Type B pancreatic cell (in vitro differentiated cells): ENCODE data around the gene TTLL11. TPM values are rescaled to one million over a fixed set of nuclear protein-coding genes. Genes with fewer than 3 reads are reported as not detected.
A peak's percentile ranks its signal among the peaks of the same experiment; 100 is the strongest.

Experiments
- DNase-seq: peaks from one replicate; pipeline ENCODE4 v3.0.0; 2021; ENCODE audit warnings: mixed read lengths; ENCODE audit not compliant: unreplicated experiment; ENCODE audit errors: extremely low spot score
- H3K27ac Mint-ChIP-seq: 2 replicates; pipeline ENCODE4 v1.8.0; 2021; ENCODE audit warnings: mild to moderate bottlenecking, mixed read lengths
- H3K27me3 Mint-ChIP-seq: 2 replicates; pipeline ENCODE4 v1.8.0; 2021; ENCODE audit warnings: mixed read lengths
- H3K36me3 Mint-ChIP-seq: 2 replicates; pipeline ENCODE4 v1.8.0; 2021; ENCODE audit warnings: mixed read lengths
- H3K4me1 Mint-ChIP-seq: one replicate; pipeline ENCODE4 v1.8.0; 2021; ENCODE audit warnings: mixed read lengths; ENCODE audit not compliant: unreplicated experiment
- H3K4me3 Mint-ChIP-seq: 2 replicates; pipeline ENCODE4 v1.8.0; 2021; ENCODE audit warnings: mild to moderate bottlenecking, mixed read lengths
- H3K9me3 Mint-ChIP-seq: 2 replicates; pipeline ENCODE4 v1.8.0; 2021; ENCODE audit warnings: mixed read lengths
- CTCF ChIP-seq: fragments of 200-600 bp; sonication (generic); conservative IDR thresholded peaks from 2 replicates; pipeline ENCODE4 v1.5.0; 2021; ENCODE audit warnings: antibody characterized with exemption, mild to moderate bottlenecking
- total RNA-seq: library from RNA; stranded (reverse); gene quantifications from 2 replicates; pipeline ENCODE4 v1.2.1, GENCODE V29; 2021; ENCODE audit warnings: low replicate concordance

Gene TTLL11
- total RNA-seq, 1 donor from 2014 or later = 8.6 TPM

DNA sequence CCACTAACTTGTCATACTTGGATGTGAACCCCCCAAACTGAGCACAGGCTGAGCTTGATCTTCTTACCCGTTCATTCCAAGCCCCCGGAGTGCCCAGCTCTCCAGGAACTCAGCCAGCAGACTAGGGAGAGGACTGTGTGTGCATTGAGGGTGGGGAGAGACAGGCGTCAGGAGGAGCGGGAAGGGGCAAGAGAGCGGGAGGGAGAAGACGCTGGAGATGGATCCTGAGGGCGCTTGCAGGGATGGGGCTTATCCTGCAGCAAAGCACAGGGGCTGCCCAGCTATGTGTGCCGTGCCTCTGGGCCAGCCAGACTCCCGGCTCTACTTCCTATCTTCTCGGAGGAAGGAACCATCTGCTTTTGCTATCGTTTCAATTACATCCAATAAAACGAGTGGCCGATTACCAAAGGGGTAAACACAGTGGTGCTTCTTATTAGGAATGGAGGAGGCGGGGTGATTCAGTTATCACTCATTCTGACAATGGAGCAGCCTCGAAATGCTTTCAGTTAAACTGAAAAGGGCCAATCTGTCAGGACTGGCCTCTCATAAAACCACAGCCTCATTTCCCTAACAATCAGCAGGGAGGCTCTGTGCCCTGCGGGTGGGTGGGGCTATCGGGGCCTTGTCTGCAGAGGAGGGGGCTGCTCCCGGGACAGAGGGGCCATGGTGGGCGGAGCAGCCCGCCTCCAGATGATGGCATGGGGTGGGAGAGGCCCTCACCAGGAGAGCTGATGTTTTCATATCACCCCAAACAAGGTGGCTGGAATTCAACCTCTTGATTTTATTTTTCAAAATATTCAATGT, 273.5 kb downstream of the TTLL11 start:
- no peak for TF ChIP-seq CTCF
- Mint-ChIP-seq H3K27ac (no peak overlapping the region), H3K4me1 (peaks cover 45% of the 10 kb centered on the region), H3K4me3 (peak overlapping the region; percentile 59), H3K36me3 (no peaks in the 10 kb centered on the region), H3K27me3 (peaks cover 19% of the 10 kb centered on the region), H3K9me3 (no peaks in the 10 kb centered on the region)
- DNase-seq = no peak

DNA sequence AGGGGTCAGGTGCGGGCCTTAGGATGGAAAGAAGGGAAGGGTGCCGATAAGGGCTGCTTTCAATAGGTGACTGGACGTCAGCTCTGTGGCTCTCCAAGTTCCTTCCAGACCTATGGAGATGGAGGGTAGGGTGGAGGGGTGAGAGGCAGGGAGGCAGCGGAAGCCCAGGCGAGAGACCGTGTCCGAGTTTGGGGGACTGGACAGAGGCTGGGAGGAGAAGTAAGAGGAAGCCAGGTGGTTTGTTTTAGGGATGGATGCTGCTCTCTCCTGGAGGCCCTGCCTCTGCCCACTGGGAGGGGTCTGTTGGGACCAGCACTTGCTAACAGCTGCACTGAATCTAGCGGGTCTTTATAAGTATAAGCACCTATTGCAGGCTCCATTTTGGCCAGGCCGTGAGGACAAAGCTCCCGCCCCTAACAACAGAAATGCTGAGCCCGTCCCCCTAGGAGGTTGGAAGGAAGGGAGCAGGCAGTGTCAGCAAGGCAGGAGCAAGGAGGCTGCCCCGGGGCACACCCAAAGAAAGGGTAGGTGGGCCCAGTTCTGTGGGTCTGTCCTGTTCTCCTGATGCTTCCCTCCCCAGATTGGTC, 274.2 kb downstream of the TTLL11 start:
- TF ChIP-seq CTCF = no peak
- Mint-ChIP-seq H3K4me1 (peaks cover 45% of the 10 kb centered on the region), H3K36me3 (no peaks in the 10 kb centered on the region), H3K27ac (no peak overlapping the region), H3K9me3 (no peaks in the 10 kb centered on the region), H3K4me3 (no peak overlapping the region), H3K27me3 (peaks cover 19% of the 10 kb centered on the region)
- no peak for DNase-seq

GRCh38 chr9:121818016-121818661, 275.0 kb downstream of the TTLL11 start:
- Mint-ChIP-seq H3K4me1 (peaks cover 45% of the 10 kb centered on the region), H3K4me3 (no peak overlapping the region), H3K36me3 (no peaks in the 10 kb centered on the region), H3K9me3 (no peaks in the 10 kb centered on the region), H3K27ac (peak overlapping the region; percentile 61), H3K27me3 (peaks cover 19% of the 10 kb centered on the region)
- no peak for DNase-seq
- no peak for TF ChIP-seq CTCF

DNA sequence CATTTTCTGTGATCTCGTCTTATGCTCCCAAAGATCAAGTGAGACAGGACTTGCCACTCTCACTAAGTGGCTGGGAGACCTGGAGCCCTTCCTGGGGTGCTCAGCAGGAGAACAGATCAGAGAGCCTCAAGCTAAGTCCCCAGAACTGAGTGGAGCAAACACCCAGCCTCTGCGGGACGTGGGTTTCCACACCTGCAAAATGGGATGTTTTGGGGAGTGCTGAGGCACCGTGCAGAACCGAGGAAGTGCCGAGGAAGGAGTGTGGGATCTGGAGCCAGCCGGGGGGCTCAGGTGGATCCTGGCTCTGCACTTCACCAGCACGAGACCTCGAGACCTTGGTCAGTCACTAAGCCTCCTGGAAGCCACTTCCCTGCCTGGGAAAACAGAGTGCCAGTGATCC, 275.6 kb downstream of the TTLL11 start:
- H3K9me3 Mint-ChIP-seq = no peaks in the 10 kb centered on the region
- peaks cover 45% of the 10 kb centered on the region for H3K4me1 Mint-ChIP-seq
- no peak overlapping the region for H3K4me3 Mint-ChIP-seq
- peaks cover 19% of the 10 kb centered on the region for H3K27me3 Mint-ChIP-seq
- no peaks in the 10 kb centered on the region for H3K36me3 Mint-ChIP-seq
- no peak overlapping the region for H3K27ac Mint-ChIP-seq
- TF ChIP-seq CTCF = no peak
- DNase-seq = no peak

GRCh38 chr9:121816845-121817450, 276.2 kb downstream of the TTLL11 start:
- Mint-ChIP-seq H3K4me1 (peaks cover 45% of the 10 kb centered on the region), H3K27ac (no peak overlapping the region), H3K9me3 (no peaks in the 10 kb centered on the region), H3K4me3 (no peak overlapping the region), H3K36me3 (no peaks in the 10 kb centered on the region), H3K27me3 (peaks cover 19% of the 10 kb centered on the region)
- DNase-seq = no peak
- TF ChIP-seq CTCF = no peak
